Activated naive CD8-positive, alpha-beta T cell (primary cell): Measurements from ENCODE around the gene CXCR4.
"Not testable (repeated sequence)": the region's sequence is repeated elsewhere in the genome, so short reads cannot be mapped to it uniquely, and the experiment has no call there.

ENCODE experiments used
- H3K27ac Mint-ChIP-seq: one replicate; pipeline ENCODE4 v1.8.0; 2021; ENCODE audit warnings: mixed read lengths
- H3K27me3 Mint-ChIP-seq: one replicate; pipeline ENCODE4 v1.8.0; 2021; ENCODE audit warnings: mixed read lengths
- H3K36me3 Mint-ChIP-seq: one replicate; pipeline ENCODE4 v1.8.0; 2021; ENCODE audit warnings: mixed read lengths
- H3K4me1 Mint-ChIP-seq: one replicate; pipeline ENCODE4 v1.8.0; 2021; ENCODE audit warnings: low read depth, mixed read lengths
- H3K4me3 Mint-ChIP-seq: one replicate; pipeline ENCODE4 v1.8.0; 2021; ENCODE audit warnings: mild to moderate bottlenecking, mixed read lengths
- H3K9me3 Mint-ChIP-seq: one replicate; pipeline ENCODE4 v1.8.0; 2021; ENCODE audit warnings: low read depth, mixed read lengths

CXCR4 gene

DNA sequence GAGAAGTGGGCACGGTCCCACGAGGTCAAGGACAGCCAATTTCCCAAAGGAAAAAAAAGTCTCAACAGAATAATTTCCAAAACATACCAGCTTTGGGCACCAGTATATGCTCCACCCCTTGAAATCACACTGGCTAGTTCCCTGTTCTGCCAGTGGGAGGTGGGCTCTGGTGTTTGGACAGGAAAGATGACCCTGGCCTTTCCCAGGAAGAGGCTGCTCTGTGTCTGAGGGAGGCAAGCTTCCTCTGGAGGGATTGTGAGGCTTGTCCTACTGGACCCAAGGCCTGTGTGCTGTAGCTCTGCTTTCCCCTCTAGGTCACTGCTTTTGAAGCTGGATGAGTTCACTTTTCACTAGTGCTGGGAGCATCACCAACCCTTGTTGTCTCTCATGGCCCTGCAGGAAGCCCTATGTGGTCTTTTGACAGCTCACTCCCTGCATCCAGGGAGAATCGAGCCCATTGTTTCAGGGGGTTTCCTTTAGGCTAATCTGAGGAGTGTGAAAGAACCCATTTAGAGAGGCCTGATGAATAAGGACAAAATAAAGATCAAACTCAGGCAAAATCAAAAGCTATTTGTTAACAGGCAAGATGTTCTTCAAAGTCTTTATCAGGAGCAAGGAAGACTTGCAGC is 36.3 kb downstream of the CXCR4 start:
- H3K27ac Mint-ChIP-seq: no peak overlapping the region

DNA sequence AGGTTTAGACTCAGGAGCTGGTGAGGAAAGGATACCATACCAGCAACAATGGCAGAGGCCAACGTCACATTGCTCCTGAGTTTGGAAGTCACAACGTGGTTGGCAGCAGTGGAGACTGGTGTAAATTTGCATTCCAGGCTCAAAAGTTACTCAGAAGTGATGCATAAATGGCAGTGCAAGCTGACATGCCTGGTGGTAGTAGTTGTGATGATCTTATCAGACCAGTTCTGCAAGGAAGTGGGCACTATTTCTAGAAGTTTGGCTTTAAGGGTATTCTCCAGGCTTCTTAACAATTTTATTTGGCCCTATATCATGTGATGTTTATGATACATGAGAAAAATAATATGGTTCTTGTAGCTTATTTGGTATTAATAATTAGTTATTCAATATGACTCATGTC is 37.8 kb downstream of the CXCR4 start:
- no peak overlapping the region for H3K27ac Mint-ChIP-seq
- H3K27me3 Mint-ChIP-seq: no peaks in the 10 kb centered on the region
- no peaks in the 10 kb centered on the region for H3K36me3 Mint-ChIP-seq
- no peak overlapping the region for H3K4me3 Mint-ChIP-seq
- H3K9me3 Mint-ChIP-seq: no peaks in the 10 kb centered on the region
- H3K4me1 Mint-ChIP-seq: no peaks in the 10 kb centered on the region

More for the DNA sequence above, 36.3 kb downstream of the CXCR4 start:
- H3K36me3 Mint-ChIP-seq: no peaks in the 10 kb centered on the region
- H3K4me1 Mint-ChIP-seq: peaks cover 2% of the 10 kb centered on the region
- no peaks in the 10 kb centered on the region for H3K27me3 Mint-ChIP-seq
- H3K4me3 Mint-ChIP-seq: no peak overlapping the region
- no peaks in the 10 kb centered on the region for H3K9me3 Mint-ChIP-seq

DNA sequence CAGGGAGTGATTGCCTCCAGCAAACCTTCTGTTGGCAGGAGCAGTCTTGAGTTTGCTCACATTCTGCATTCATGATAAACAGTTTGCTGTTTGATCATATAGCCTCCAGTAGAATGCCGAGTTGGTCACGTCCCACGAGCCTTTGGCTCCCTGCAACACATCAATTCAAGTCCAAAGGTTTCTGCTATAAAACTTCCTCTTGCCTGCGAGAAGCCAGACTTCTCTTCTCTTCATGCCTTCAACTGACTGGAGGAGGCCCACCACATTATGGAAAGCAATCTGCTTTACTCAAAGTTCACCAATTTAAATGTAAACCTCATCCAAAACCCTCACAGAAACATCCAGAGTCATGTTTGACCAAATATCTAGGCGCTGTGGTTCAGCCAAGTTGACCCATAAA is 40.8 kb downstream of the CXCR4 start:
- no peak overlapping the region for H3K27ac Mint-ChIP-seq
- no peaks in the 10 kb centered on the region for H3K4me1 Mint-ChIP-seq
- peaks cover 2% of the 10 kb centered on the region for H3K9me3 Mint-ChIP-seq
- H3K36me3 Mint-ChIP-seq: peaks cover 4% of the 10 kb centered on the region
- H3K4me3 Mint-ChIP-seq: no peak overlapping the region
- no peaks in the 10 kb centered on the region for H3K27me3 Mint-ChIP-seq

DNA sequence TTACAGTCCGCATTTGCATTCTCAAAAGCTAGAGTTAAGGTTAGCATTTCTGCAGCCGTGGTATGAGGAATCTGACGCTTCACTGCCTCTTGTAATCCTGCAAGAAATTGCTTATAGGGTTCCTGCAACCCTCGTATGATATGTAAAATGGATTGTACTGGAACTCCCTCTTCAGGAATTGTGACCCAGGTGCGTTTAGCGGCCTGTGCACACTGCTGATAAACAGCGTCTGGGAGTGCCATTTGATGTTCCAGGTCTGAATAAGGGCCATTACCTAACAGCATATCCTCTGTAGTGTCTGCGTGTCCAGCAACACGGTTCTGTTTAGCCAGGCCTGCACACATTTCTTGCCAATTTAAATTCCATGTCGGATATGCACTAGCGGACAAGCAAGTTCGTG is 42.5 kb downstream of the CXCR4 start:
- H3K27ac Mint-ChIP-seq: no peak overlapping the region
- H3K9me3 Mint-ChIP-seq: peaks cover 9% of the 10 kb centered on the region
- no peaks in the 10 kb centered on the region for H3K27me3 Mint-ChIP-seq
- no peak overlapping the region for H3K4me3 Mint-ChIP-seq
- H3K4me1 Mint-ChIP-seq: no peaks in the 10 kb centered on the region
- H3K36me3 Mint-ChIP-seq: peaks cover 4% of the 10 kb centered on the region

DNA sequence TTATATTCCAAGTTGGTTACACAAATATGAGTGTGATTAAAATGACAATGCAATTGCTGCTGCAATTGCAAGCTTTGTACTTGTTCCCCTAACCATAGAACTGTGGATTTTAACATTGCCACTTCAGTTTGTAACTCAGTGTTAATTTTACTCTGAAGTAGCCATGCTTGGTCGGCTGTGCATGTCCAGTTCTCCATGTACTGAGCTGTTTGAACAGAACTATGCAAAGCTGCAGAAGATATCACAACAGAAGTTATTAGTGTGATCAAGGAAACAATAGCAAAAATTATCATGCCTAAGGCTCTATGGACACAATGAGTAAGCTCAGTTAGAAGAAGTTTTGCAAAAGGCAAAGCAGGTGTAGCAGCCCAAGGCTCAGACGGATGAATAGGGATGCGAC is 45.3 kb downstream of the CXCR4 start:
- H3K4me3 Mint-ChIP-seq: no peak overlapping the region
- H3K36me3 Mint-ChIP-seq: peaks cover 4% of the 10 kb centered on the region
- H3K9me3 Mint-ChIP-seq: peaks cover 9% of the 10 kb centered on the region
- no peak overlapping the region for H3K27ac Mint-ChIP-seq
- no peaks in the 10 kb centered on the region for H3K27me3 Mint-ChIP-seq
- peaks cover 19% of the 10 kb centered on the region for H3K4me1 Mint-ChIP-seq

DNA sequence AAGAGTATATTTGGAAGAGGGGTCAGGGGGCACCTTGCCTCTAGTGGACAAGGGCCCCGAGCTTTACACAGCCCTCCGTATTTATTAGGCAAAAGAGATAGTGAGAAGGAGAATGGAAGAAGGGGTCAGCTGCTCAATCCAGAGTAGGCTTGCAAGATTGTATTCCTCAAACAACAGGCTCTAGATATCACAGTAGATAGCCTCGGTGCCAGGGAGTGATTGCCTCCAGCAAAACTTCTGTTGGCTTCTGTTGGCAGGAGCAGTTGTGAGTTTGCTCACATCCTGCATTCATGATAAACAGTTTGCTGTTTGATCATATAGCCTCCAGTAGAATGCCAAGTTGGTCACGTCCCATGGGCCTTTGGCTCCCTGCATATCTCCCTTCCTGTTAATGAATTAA is 46.1 kb downstream of the CXCR4 start:
- not testable (repeated sequence) for H3K27ac Mint-ChIP-seq, H3K9me3 Mint-ChIP-seq, H3K36me3 Mint-ChIP-seq, H3K27me3 Mint-ChIP-seq, H3K4me3 Mint-ChIP-seq
- H3K4me1 Mint-ChIP-seq: peaks cover 25% of the 10 kb centered on the region

DNA sequence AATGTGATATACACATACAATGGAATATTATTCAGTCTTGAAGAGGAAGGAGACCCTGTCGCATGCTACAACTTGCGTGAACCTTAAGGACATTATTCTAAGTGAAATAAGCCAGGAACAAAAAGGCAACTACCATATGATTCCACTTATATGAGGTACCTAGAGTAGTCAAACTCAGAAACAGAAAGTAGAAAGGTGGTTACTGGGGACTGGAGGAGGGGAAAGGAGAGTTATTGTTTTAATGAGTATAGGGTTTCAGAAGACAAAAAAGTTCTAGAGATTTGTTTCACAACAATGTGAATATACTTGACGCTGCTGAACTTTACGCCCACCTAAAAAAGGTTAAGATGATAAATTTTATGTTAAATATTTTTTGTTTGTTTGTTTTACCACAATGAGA is 47.0 kb downstream of the CXCR4 start:
- Mint-ChIP-seq H3K9me3 (peaks cover 9% of the 10 kb centered on the region), H3K4me3 (no peak overlapping the region), H3K27ac (no peak overlapping the region), H3K4me1 (peaks cover 34% of the 10 kb centered on the region), H3K36me3 (peaks cover 4% of the 10 kb centered on the region), H3K27me3 (no peaks in the 10 kb centered on the region)

DNA sequence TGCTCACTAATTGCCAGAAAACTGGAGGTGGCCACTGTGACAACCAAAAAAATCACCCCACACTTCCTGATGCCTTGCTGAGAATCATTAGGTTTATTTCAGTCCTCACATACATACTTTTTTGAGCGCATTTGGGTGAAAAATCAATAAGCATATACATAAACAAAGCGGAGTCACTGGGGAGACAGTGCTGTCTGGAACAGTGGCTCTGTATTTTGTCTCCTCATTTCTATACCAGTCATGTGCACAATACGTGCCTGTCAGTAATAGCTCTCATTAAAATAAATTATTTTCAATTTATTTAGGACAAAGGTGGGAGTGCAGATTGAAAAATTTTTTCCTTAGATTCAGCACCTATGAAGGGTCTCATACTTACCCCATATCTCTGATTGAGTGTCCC is 48.2 kb downstream of the CXCR4 start:
- Mint-ChIP-seq H3K27me3 (no peaks in the 10 kb centered on the region), H3K4me3 (no peak overlapping the region), H3K4me1 (peaks cover 45% of the 10 kb centered on the region), H3K27ac (no peak overlapping the region), H3K9me3 (peaks cover 9% of the 10 kb centered on the region), H3K36me3 (peaks cover 4% of the 10 kb centered on the region)

DNA sequence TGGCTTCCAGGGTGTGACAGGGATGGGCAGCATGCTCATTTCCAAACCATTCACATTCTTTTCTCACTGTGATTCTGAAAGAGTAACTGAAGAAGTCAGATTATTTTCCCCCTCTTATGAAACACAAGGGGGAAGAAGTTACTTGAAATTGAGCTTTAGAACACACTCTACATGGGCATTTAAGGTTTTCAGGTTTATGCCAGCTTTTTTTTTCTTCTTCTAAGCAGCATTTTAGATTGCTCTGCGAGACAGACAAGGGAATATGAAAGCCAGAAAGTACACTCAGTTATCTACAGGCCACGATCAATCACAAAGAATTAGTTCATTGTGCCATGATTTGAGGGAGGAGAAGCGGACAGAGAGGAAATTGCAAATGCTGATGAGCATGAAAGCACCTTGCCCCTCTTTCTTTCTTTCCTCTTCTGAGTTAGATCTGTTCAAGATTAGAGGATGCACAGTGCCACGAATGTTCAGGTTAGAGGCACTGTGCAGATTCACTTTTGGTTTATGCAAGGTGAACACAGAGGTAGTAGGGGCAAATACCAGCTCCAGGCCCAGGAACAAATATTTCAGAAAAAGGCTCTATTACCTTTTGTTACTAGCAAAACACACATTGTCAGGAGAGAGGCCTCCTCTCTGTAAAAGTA is 49.2 kb downstream of the CXCR4 start:
- peaks cover 4% of the 10 kb centered on the region for H3K36me3 Mint-ChIP-seq
- H3K27ac Mint-ChIP-seq: peak overlapping the region; percentile 41
- H3K9me3 Mint-ChIP-seq: peaks cover 9% of the 10 kb centered on the region
- peak overlapping the region; percentile 25 for H3K4me3 Mint-ChIP-seq
- no peaks in the 10 kb centered on the region for H3K27me3 Mint-ChIP-seq
- H3K4me1 Mint-ChIP-seq: peaks cover 51% of the 10 kb centered on the region

DNA sequence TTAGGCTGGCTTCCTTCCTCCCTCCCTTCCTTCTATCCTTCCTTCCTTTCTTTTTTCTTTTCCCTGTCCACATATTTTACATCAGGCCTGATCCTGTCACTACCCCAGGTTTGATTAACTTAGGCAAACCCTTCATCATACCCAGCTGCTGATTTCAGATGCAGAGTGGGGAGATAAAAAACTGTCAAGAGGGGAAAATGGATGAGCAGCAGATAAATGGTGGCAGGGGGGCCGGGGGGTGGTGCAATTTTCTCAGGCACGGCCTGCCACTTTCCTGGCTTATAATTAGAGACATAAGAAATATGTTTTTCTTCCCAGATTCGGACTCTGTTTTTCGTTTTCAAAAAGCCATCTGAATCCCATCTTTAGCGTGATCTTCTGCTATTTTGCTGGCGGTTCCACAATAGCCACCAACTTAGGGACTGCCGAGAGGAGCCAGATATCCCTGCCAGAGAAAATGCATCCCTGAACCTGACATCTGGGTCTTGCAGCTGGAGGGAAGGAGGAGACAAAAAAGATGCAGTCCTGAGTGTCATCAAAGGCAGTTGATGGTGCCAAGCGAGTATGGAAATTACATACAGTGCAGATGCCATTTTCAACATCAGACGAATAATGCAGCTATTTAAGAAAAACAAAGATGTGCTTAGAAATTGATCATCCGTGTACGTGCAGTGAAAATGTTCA is 49.9 kb downstream of the CXCR4 start:
- H3K4me1 Mint-ChIP-seq: peaks cover 51% of the 10 kb centered on the region
- H3K27ac Mint-ChIP-seq: no peak overlapping the region
- peaks cover 9% of the 10 kb centered on the region for H3K9me3 Mint-ChIP-seq
- no peaks in the 10 kb centered on the region for H3K36me3 Mint-ChIP-seq
- H3K4me3 Mint-ChIP-seq: peak overlapping the region; percentile 25
- H3K27me3 Mint-ChIP-seq: no peaks in the 10 kb centered on the region

DNA sequence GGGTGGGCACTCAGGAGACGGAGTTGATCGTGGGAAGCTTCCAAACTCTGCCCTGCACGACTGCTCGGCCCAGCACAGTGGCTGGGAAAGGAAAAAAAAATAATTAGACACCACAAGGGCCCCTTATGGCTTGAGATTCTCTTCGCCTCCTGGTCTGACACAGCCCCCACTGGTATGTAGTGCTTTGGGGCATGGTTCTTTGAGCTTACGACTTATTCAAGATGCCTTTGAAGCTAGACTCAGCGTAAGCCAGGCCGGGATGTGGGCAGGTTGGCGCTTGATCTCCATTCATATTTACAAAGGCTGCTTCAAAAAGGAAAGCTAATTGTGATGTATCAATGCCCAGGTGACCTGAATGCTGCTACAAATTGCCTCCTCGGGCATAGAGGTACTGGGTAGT is 50.5 kb downstream of the CXCR4 start:
- no peaks in the 10 kb centered on the region for H3K36me3 Mint-ChIP-seq
- peaks cover 54% of the 10 kb centered on the region for H3K4me1 Mint-ChIP-seq
- H3K4me3 Mint-ChIP-seq: no peak overlapping the region
- no peak overlapping the region for H3K27ac Mint-ChIP-seq
- peaks cover 9% of the 10 kb centered on the region for H3K9me3 Mint-ChIP-seq
- H3K27me3 Mint-ChIP-seq: no peaks in the 10 kb centered on the region

DNA sequence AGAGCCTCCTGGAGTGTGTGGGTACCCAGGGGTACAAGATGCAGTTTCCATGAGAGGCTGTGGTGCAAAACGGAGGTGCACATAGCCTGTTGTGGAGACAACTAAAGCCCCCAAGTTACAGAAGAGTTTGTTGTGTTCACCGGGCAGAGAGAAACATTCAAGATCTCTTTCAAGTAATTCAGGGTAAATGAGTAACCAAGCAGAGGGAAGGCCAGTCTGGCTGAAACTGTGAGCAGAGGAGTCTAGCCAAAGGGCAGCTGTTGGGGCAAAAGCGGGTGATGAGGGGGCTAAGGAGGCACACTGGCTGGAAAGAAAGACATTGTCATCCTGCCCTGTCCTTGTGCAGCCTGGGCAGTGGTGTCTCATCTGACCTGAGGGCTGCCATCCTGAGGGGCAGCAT is 52.0 kb downstream of the CXCR4 start:
- no peak overlapping the region for H3K27ac Mint-ChIP-seq
- H3K4me3 Mint-ChIP-seq: no peak overlapping the region
- peaks cover 4% of the 10 kb centered on the region for H3K36me3 Mint-ChIP-seq
- peaks cover 4% of the 10 kb centered on the region for H3K9me3 Mint-ChIP-seq
- peaks cover 64% of the 10 kb centered on the region for H3K4me1 Mint-ChIP-seq
- H3K27me3 Mint-ChIP-seq: no peaks in the 10 kb centered on the region

DNA sequence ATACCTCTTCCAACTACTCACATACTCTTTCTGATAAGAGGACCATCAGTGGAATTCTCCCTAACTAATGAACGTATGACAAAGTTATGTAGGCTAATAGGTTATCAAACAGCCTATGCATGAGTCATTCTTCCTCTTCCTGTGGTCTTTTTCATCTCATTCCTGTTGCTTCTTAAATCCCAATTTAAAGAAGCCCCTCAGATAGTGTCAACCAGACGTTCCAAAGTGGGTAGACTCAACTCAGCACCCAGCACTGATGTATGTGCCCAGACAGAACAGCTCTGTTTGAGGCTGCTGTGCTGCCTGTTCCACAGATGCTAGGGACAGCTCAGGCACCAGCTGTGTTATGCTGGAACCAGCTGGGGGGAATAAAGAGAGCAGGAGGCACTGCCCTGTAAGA is 52.6 kb downstream of the CXCR4 start:
- Mint-ChIP-seq H3K27me3 (no peaks in the 10 kb centered on the region), H3K36me3 (peaks cover 4% of the 10 kb centered on the region), H3K9me3 (peaks cover 4% of the 10 kb centered on the region), H3K4me3 (no peak overlapping the region), H3K4me1 (peaks cover 68% of the 10 kb centered on the region), H3K27ac (peak overlapping the region; percentile 18)
